Neural crest cell (in vitro differentiated cells): Measurements from ENCODE around the gene ARHGEF2. TPM values are rescaled to one million over a fixed set of nuclear protein-coding genes. Genes with fewer than 3 reads are reported as not detected.

Experiments used
- DNase-seq: peaks from one replicate; pipeline ENCODE4 v3.0.0; 2021; ENCODE audit warnings: low read depth, mixed read lengths, low spot score
- H3K27ac Mint-ChIP-seq: one replicate; pipeline ENCODE4 v1.8.0; 2021; ENCODE audit warnings: mild to moderate bottlenecking, mixed read lengths; ENCODE audit not compliant: unreplicated experiment
- H3K27me3 Mint-ChIP-seq: 2 replicates; pipeline ENCODE4 v1.8.0; 2021; ENCODE audit warnings: low read depth, mild to moderate bottlenecking, mixed read lengths
- H3K36me3 Mint-ChIP-seq: 2 replicates; pipeline ENCODE4 v1.8.0; 2021; ENCODE audit warnings: low read depth, mild to moderate bottlenecking, mixed read lengths
- H3K4me1 Mint-ChIP-seq: 2 replicates; pipeline ENCODE4 v1.8.0; 2021; ENCODE audit warnings: mixed read lengths
- H3K4me3 Mint-ChIP-seq: one replicate; pipeline ENCODE4 v1.8.0; 2021; ENCODE audit warnings: mild to moderate bottlenecking, mixed read lengths
- H3K9me3 Mint-ChIP-seq: 2 replicates; pipeline ENCODE4 v1.8.0; 2021; ENCODE audit warnings: mixed read lengths
- total RNA-seq: library from RNA; stranded (reverse); gene quantifications from 2 replicates; pipeline ENCODE4 v1.2.1, GENCODE V29; 2021
- TF ChIP-seq, protein P1 (sequence below): fragments of 200-600 bp; sonication (generic); conservative IDR thresholded peaks from 2 replicates; pipeline ENCODE4 v1.5.0; 2021; ENCODE audit warnings: antibody characterized with exemption, mild to moderate bottlenecking

The ARHGEF2 gene
- total RNA-seq, 1 donor from 2014 or later = 97.6 TPM

DNA sequence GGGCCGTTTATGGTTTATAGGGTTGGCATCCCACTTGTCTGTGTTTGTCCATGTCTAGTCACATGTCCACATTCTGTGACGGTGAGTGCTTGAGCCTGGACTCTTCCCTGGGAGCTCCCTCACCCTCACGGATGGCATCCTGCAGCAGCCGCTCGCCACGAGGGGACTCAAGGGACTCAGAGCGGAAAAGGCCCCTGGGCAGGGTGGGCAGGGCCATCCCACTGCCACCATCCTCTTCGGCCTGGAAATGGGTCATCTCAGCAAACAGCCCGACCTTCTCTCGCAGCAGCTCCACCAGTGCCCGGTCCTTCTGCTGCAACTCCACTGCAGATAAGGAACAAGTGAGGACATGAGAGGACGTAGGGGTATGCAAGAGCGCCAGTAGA lies 25.8 kb downstream of the ARHGEF2 start:
- Mint-ChIP-seq H3K9me3 (no peaks in the 10 kb centered on the region), H3K36me3 (peaks cover 25% of the 10 kb centered on the region), H3K4me1 (no peaks in the 10 kb centered on the region), H3K27ac (no peak overlapping the region), H3K4me3 (no peak overlapping the region), H3K27me3 (no peaks in the 10 kb centered on the region)
- TF ChIP-seq, protein P1, sequence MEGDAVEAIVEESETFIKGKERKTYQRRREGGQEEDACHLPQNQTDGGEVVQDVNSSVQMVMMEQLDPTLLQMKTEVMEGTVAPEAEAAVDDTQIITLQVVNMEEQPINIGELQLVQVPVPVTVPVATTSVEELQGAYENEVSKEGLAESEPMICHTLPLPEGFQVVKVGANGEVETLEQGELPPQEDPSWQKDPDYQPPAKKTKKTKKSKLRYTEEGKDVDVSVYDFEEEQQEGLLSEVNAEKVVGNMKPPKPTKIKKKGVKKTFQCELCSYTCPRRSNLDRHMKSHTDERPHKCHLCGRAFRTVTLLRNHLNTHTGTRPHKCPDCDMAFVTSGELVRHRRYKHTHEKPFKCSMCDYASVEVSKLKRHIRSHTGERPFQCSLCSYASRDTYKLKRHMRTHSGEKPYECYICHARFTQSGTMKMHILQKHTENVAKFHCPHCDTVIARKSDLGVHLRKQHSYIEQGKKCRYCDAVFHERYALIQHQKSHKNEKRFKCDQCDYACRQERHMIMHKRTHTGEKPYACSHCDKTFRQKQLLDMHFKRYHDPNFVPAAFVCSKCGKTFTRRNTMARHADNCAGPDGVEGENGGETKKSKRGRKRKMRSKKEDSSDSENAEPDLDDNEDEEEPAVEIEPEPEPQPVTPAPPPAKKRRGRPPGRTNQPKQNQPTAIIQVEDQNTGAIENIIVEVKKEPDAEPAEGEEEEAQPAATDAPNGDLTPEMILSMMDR = no peak
- no peak for DNase-seq

DNA sequence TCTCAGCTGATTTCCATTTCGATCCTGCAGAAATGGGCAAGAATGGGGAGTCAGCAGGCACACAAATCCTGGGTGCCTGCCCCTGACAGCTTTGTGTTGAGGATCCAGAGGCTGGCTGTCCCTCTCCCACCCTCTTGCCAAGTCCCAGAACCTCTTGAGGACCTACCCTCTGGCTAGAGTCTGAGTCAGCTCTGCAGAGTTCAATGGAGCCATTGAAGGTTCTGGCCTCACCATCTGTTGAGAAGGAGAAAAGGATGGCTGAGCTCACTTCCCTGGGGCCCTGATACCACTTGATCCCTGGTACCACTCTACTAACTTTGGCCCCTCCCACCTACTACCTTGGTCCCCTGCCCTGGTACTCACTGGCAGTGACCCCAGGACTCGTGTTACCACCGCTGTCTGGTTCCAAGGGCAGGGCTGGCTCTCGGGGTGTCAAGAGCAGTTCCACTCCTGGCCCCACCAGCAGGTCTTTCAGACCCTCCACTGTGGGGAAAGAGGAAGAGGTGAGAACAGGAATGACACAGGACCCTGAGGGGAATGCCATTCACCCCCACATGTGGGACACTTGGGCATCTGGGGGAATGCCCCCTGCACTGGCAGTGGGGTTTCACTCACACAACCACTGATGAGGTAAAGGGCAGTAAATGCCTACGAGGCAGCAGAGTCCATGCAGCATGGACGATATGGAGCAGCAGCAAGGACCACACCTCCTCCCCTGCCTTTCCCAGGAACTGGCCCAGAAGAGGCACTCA lies 26.4 kb downstream of the ARHGEF2 start:
- no peak for DNase-seq
- no peaks in the 10 kb centered on the region for H3K4me1 Mint-ChIP-seq
- H3K9me3 Mint-ChIP-seq = no peaks in the 10 kb centered on the region
- peaks cover 23% of the 10 kb centered on the region for H3K36me3 Mint-ChIP-seq
- TF ChIP-seq, protein P1 = no peak
- H3K4me3 Mint-ChIP-seq = no peak overlapping the region
- no peaks in the 10 kb centered on the region for H3K27me3 Mint-ChIP-seq
- H3K27ac Mint-ChIP-seq = no peak overlapping the region

DNA sequence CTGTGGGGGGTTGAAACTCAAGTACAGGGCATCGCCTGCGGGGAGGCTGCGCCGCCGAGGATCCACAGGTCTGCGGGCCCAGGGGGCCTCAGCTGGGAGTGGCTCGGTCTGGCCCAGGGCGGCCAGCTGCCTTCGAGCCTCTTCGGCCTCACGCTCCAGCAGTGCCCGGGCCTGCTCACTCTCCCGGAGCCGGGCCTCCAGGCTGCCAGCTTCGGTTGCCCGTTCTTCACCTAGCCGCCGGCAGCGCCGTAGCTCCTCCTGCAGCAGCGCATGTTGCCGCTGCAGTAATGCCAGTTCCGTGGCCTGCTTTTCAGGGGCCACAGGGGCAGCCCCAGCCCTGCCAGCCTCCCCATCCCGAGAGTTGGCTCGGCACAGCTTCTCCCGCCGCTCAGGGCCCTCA lies 27.5 kb downstream of the ARHGEF2 start:
- Mint-ChIP-seq H3K4me1 (peaks cover 4% of the 10 kb centered on the region), H3K4me3 (no peak overlapping the region), H3K27me3 (no peaks in the 10 kb centered on the region), H3K36me3 (peaks cover 22% of the 10 kb centered on the region), H3K27ac (no peak overlapping the region), H3K9me3 (no peaks in the 10 kb centered on the region)
- TF ChIP-seq, protein P1 = no peak
- no peak for DNase-seq

DNA sequence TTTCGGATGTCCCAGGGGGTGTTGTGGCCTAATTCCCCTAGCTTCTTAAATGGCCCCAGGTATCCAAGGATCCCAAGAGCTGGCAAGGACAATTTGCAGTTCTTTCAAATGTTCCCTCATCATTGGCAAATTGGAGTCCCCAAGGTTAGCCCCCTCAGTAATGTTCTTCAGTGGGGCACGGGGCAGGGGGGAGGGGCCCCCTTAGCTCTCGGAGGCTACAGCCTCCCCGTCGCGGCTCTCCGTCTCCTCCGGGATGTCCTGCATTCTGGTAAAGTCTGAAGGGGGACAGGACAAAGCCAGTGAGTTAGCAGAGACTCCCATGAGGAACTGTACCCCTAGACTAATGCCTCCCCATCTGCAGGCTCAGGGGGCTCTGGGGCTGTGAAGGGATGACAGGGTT lies 30.6 kb downstream of the ARHGEF2 start:
- no peaks in the 10 kb centered on the region for H3K9me3 Mint-ChIP-seq
- peaks cover 13% of the 10 kb centered on the region for H3K36me3 Mint-ChIP-seq
- no peak overlapping the region for H3K27ac Mint-ChIP-seq
- H3K27me3 Mint-ChIP-seq = no peaks in the 10 kb centered on the region
- no peak for DNase-seq
- TF ChIP-seq, protein P1 = no peak
- no peak overlapping the region for H3K4me3 Mint-ChIP-seq
- H3K4me1 Mint-ChIP-seq = peaks cover 14% of the 10 kb centered on the region

DNA sequence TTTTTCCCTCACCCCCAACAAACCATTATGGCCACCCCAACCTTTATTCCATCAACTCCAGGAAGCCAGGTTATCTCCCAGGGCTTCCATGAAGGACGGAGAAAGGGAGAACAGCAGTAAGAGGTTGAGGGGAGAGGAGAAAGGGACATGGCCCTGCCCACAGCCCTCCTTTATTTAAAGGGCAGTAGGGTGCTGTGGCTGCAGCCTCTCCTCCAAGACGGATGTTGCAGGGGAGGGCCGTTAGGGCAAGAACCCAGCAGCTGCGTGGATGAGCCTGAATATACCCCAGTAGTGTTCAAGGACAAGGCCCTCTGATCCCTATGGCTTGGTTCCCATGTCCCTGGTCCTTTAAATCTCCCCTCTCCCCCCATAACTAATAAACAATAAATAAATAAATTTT lies 31.1 kb downstream of the ARHGEF2 start:
- peaks cover 14% of the 10 kb centered on the region for H3K4me1 Mint-ChIP-seq
- DNase-seq = no peak
- H3K36me3 Mint-ChIP-seq = peaks cover 9% of the 10 kb centered on the region
- TF ChIP-seq, protein P1 = no peak
- no peak overlapping the region for H3K27ac Mint-ChIP-seq
- no peaks in the 10 kb centered on the region for H3K27me3 Mint-ChIP-seq
- H3K4me3 Mint-ChIP-seq = no peak overlapping the region
- no peaks in the 10 kb centered on the region for H3K9me3 Mint-ChIP-seq
